NCI-H187 treated with DMSO at 0.1 percent for 48 hours (cell line): ENCODE results near the gene GIPC1.
"Not testable (repeated sequence)": the region's sequence is repeated elsewhere in the genome, so short reads cannot be mapped to it uniquely, and the experiment has no call there.

Experiments
- DNase-seq: peaks from one replicate; lab custom pipeline; 2025; lab: John Stamatoyannopoulos, UW

GIPC1 gene

GRCh38 chr19:14517840-14518505 lies 22.0 kb upstream of the GIPC1 start, which contains the start of gene DNAJB1:
Gene DNAJB1 (minus strand): TSS chr19:14518397. CDS start chr19:14518349, 48 bp downstream.
- no peak for DNase-seq

GRCh38 chr19:14517446-14517839 lies 21.5 kb upstream of the GIPC1 start:
- no peak for DNase-seq

GRCh38 chr19:14516746-14517438 lies 21.0 kb upstream of the GIPC1 start:
- no peak for DNase-seq

- DNase-seq: no peak
These were observed 20.2 kb upstream of the GIPC1 start for GRCh38 chr19:14516048-14516534.

- DNase-seq: no peak
These were observed 19.6 kb upstream of the GIPC1 start for GRCh38 chr19:14515501-14516047.

GRCh38 chr19:14514215-14514863 lies 18.4 kb upstream of the GIPC1 start:
- no peak for DNase-seq

- DNase-seq: no peak
These were observed 16.6 kb upstream of the GIPC1 start for GRCh38 chr19:14512406-14512961.

- DNase-seq: no peak
These were observed 15.3 kb upstream of the GIPC1 start for GRCh38 chr19:14511229-14511593.

GRCh38 chr19:14510311-14511228 lies 14.6 kb upstream of the GIPC1 start:
- DNase-seq: no peak

GRCh38 chr19:14507704-14508542 lies 12.0 kb upstream of the GIPC1 start:
- DNase-seq: no peak

- DNase-seq: no peak
These were observed 9.7 kb upstream of the GIPC1 start for GRCh38 chr19:14505488-14506239.

GRCh38 chr19:14504575-14504974 lies 8.6 kb upstream of the GIPC1 start:
- DNase-seq: not testable (repeated sequence)

- no peak for DNase-seq
These were observed 7.4 kb upstream of the GIPC1 start for GRCh38 chr19:14503285-14503684.

GRCh38 chr19:14502334-14503092 lies 6.6 kb upstream of the GIPC1 start:
- DNase-seq: no peak

- no peak for DNase-seq
These were observed 1.4 kb upstream of the GIPC1 start for GRCh38 chr19:14497228-14497921.

- DNase-seq: no peak
These were observed 904 bp upstream of the GIPC1 start for GRCh38 chr19:14496834-14497227.

GRCh38 chr19:14495672-14496028 lies 277 bp downstream of the GIPC1 start:
- DNase-seq: no peak

GRCh38 chr19:14494910-14495671 lies 836 bp downstream of the GIPC1 start:
- DNase-seq: no peak
